ENCODE measurements around the gene ECI1. TPM values are rescaled to one million over a fixed set of nuclear protein-coding genes. Genes with fewer than 3 reads are reported as not detected.

ECI1 gene
- total RNA-seq, 1 donor from 2014 or later, result 50.9 TPM

DNA sequence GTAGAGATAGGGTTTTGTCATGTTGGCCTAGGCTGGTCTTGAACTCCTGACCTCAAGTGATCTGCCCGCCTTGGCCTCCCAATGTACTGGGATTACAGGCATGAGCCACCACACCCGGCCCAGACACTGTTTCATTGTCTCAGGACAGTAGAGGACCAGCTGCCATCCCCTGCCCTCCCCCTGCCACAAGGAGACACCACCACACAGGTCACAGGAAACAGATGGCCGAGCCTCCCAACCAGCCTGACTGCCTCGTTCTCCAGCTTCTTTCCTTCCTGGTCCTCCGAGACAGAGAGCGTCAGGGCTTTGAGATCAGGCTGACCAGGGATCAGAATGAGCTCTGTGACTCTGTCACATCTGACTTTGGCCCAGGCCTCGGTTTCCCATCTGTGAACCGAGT lies 37.3 kb upstream of the ECI1 start:
- TF ChIP-seq, protein P1, sequence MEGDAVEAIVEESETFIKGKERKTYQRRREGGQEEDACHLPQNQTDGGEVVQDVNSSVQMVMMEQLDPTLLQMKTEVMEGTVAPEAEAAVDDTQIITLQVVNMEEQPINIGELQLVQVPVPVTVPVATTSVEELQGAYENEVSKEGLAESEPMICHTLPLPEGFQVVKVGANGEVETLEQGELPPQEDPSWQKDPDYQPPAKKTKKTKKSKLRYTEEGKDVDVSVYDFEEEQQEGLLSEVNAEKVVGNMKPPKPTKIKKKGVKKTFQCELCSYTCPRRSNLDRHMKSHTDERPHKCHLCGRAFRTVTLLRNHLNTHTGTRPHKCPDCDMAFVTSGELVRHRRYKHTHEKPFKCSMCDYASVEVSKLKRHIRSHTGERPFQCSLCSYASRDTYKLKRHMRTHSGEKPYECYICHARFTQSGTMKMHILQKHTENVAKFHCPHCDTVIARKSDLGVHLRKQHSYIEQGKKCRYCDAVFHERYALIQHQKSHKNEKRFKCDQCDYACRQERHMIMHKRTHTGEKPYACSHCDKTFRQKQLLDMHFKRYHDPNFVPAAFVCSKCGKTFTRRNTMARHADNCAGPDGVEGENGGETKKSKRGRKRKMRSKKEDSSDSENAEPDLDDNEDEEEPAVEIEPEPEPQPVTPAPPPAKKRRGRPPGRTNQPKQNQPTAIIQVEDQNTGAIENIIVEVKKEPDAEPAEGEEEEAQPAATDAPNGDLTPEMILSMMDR (IDR thresholded peaks at IDR 0.05; ENCODE audit: partially characterized antibody, unreplicated experiment), result no peak
- H3K36me3 Mint-ChIP-seq (ENCODE audit: unreplicated experiment), result peaks cover 2% of the 10 kb centered on the region
- H3K9me3 Mint-ChIP-seq (ENCODE audit: unreplicated experiment), result peaks cover 6% of the 10 kb centered on the region
- H3K4me3 Mint-ChIP-seq (ENCODE audit: unreplicated experiment), result no peak overlapping the region
- peaks cover 1% of the 10 kb centered on the region for H3K4me1 Mint-ChIP-seq (ENCODE audit: low read depth, unreplicated experiment)
- H3K27ac Mint-ChIP-seq (ENCODE audit: unreplicated experiment), result no peak overlapping the region
- H3K27me3 Mint-ChIP-seq (ENCODE audit: unreplicated experiment), result peaks cover 2% of the 10 kb centered on the region
- DNase-seq, result no peak

- H3K9me3 Mint-ChIP-seq (ENCODE audit: unreplicated experiment), result peaks cover 7% of the 10 kb centered on the region
- TF ChIP-seq, protein P1 (IDR thresholded peaks at IDR 0.05; ENCODE audit: partially characterized antibody, unreplicated experiment), result no peak
- no peak overlapping the region for H3K27ac Mint-ChIP-seq (ENCODE audit: unreplicated experiment)
- peaks cover 5% of the 10 kb centered on the region for H3K36me3 Mint-ChIP-seq (ENCODE audit: unreplicated experiment)
- peaks cover 6% of the 10 kb centered on the region for H3K27me3 Mint-ChIP-seq (ENCODE audit: unreplicated experiment)
- no peak for DNase-seq
- peaks cover 6% of the 10 kb centered on the region for H3K4me1 Mint-ChIP-seq (ENCODE audit: low read depth, unreplicated experiment)
- no peak overlapping the region for H3K4me3 Mint-ChIP-seq (ENCODE audit: unreplicated experiment)
Observed at GRCh38 chr16:2287916-2288547, 36.6 kb upstream of the ECI1 start.

GRCh38 chr16:2286550-2286949 lies 35.2 kb upstream of the ECI1 start:
- peaks cover 5% of the 10 kb centered on the region for H3K36me3 Mint-ChIP-seq (ENCODE audit: unreplicated experiment)
- H3K27me3 Mint-ChIP-seq (ENCODE audit: unreplicated experiment), result peaks cover 6% of the 10 kb centered on the region
- TF ChIP-seq, protein P1 (IDR thresholded peaks at IDR 0.05; ENCODE audit: partially characterized antibody, unreplicated experiment), result no peak
- DNase-seq, result no peak
- H3K4me1 Mint-ChIP-seq (ENCODE audit: low read depth, unreplicated experiment), result peaks cover 6% of the 10 kb centered on the region
- H3K9me3 Mint-ChIP-seq (ENCODE audit: unreplicated experiment), result peaks cover 7% of the 10 kb centered on the region
- H3K27ac Mint-ChIP-seq (ENCODE audit: unreplicated experiment), result no peak overlapping the region
- H3K4me3 Mint-ChIP-seq (ENCODE audit: unreplicated experiment), result no peak overlapping the region

- Mint-ChIP-seq H3K36me3 (ENCODE audit: unreplicated experiment) (peaks cover 5% of the 10 kb centered on the region), H3K4me1 (ENCODE audit: low read depth, unreplicated experiment) (peaks cover 8% of the 10 kb centered on the region), H3K27me3 (ENCODE audit: unreplicated experiment) (peaks cover 6% of the 10 kb centered on the region), H3K27ac (ENCODE audit: unreplicated experiment) (no peak overlapping the region), H3K9me3 (ENCODE audit: unreplicated experiment) (peaks cover 7% of the 10 kb centered on the region), H3K4me3 (ENCODE audit: unreplicated experiment) (no peak overlapping the region)
- DNase-seq, result no peak
- TF ChIP-seq, protein P1 (IDR thresholded peaks at IDR 0.05; ENCODE audit: partially characterized antibody, unreplicated experiment), result no peak
Observed at GRCh38 chr16:2285731-2286191, 34.4 kb upstream of the ECI1 start.

- Mint-ChIP-seq H3K9me3 (ENCODE audit: unreplicated experiment) (peaks cover 8% of the 10 kb centered on the region), H3K4me3 (ENCODE audit: unreplicated experiment) (no peak overlapping the region), H3K36me3 (ENCODE audit: unreplicated experiment) (peaks cover 5% of the 10 kb centered on the region), H3K27ac (ENCODE audit: unreplicated experiment) (no peak overlapping the region), H3K27me3 (ENCODE audit: unreplicated experiment) (peaks cover 8% of the 10 kb centered on the region), H3K4me1 (ENCODE audit: low read depth, unreplicated experiment) (peaks cover 13% of the 10 kb centered on the region)
- no peak for DNase-seq
- TF ChIP-seq, protein P1 (IDR thresholded peaks at IDR 0.05; ENCODE audit: partially characterized antibody, unreplicated experiment), result no peak
Observed at GRCh38 chr16:2284797-2285576, 33.6 kb upstream of the ECI1 start.
